Astrocyte (in vitro differentiated cells and primary cell): ENCODE results near the gene POLR3B. TPM values are rescaled to one million over a fixed set of nuclear protein-coding genes. Genes with fewer than 3 reads are reported as not detected.
A peak's percentile ranks its signal among the peaks of the same experiment; 100 is the strongest.

Experiments
- DNase-seq: peaks from one replicate; pipeline ENCODE4 v3.0.0-alpha.2; 2010; ENCODE audit warnings: low read depth
- FAIRE-seq: peaks from 2 replicates; lab custom pipeline; 2011; peaks lifted over from hg19 to GRCh38; lab: Jason Lieb, UNC
- H2AFZ ChIP-seq: 2 replicates; pipeline ENCODE4 v1.6.0; 2012; ENCODE audit warnings: low read depth, low read length, inconsistent platforms
- H3K27ac ChIP-seq: 2 replicates; pipeline ENCODE4 v1.5.1; 2011; ENCODE audit warnings: low read depth, low read length, inconsistent platforms
- H3K27me3 ChIP-seq: 2 replicates; pipeline ENCODE4 v1.6.0; 2011; ENCODE audit warnings: low read length, inconsistent platforms; ENCODE audit not compliant: insufficient read depth
- H3K36me3 ChIP-seq: 2 replicates; pipeline ENCODE4 v1.5.1; 2011; ENCODE audit warnings: low read length, inconsistent platforms; ENCODE audit not compliant: insufficient read depth
- H3K4me1 ChIP-seq: 2 replicates; pipeline ENCODE4 v1.5.1; 2011; ENCODE audit warnings: low read length, inconsistent platforms; ENCODE audit not compliant: insufficient read depth
- H3K4me2 ChIP-seq: 2 replicates; pipeline ENCODE4 v1.6.0; 2012; ENCODE audit warnings: low read length, inconsistent platforms
- H3K4me3 ChIP-seq: 2 replicates; pipeline ENCODE4 v1.5.1; 2011; ENCODE audit warnings: low read depth, mild to moderate bottlenecking, low read length, inconsistent platforms; ENCODE audit not compliant: insufficient read depth
- H3K79me2 ChIP-seq: 2 replicates; pipeline ENCODE4 v1.6.0; 2012; ENCODE audit warnings: mild to moderate bottlenecking, low read length, inconsistent platforms; ENCODE audit not compliant: insufficient read depth
- H3K9ac ChIP-seq: 2 replicates; pipeline ENCODE4 v1.6.0; 2012; ENCODE audit warnings: mild to moderate bottlenecking, low read length, inconsistent platforms
- H3K9me3 ChIP-seq: 2 replicates; pipeline ENCODE4 v1.5.1; 2012; ENCODE audit warnings: low read depth, mild to moderate bottlenecking, low read length, inconsistent platforms; ENCODE audit not compliant: insufficient read depth
- H4K20me1 ChIP-seq: 2 replicates; pipeline ENCODE4 v1.6.0; 2012; ENCODE audit warnings: low read length, inconsistent platforms; ENCODE audit not compliant: insufficient read depth
- H3K27ac Mint-ChIP-seq: one replicate; pipeline ENCODE4 v1.8.0; 2021; ENCODE audit warnings: mild to moderate bottlenecking, mixed read lengths; ENCODE audit not compliant: unreplicated experiment
- H3K27me3 Mint-ChIP-seq: one replicate; pipeline ENCODE4 v1.8.0; 2021; ENCODE audit warnings: low read depth, mixed read lengths; ENCODE audit not compliant: unreplicated experiment
- H3K36me3 Mint-ChIP-seq: one replicate; pipeline ENCODE4 v1.8.0; 2021; ENCODE audit warnings: low read depth, mixed read lengths; ENCODE audit not compliant: unreplicated experiment
- H3K4me1 Mint-ChIP-seq: one replicate; pipeline ENCODE4 v1.8.0; 2021; ENCODE audit warnings: low read depth, mixed read lengths; ENCODE audit not compliant: unreplicated experiment
- H3K4me3 Mint-ChIP-seq: one replicate; pipeline ENCODE4 v1.8.0; 2021; ENCODE audit warnings: mild to moderate bottlenecking, moderate library complexity, mixed read lengths; ENCODE audit not compliant: unreplicated experiment
- H3K9me3 Mint-ChIP-seq: one replicate; pipeline ENCODE4 v1.8.0; 2021; ENCODE audit warnings: mild to moderate bottlenecking, mixed read lengths; ENCODE audit not compliant: unreplicated experiment
- EZH2 ChIP-seq: IDR thresholded peaks from 2 replicates; pipeline ENCODE4 v1.6.1; 2012; ENCODE audit warnings: mild to moderate bottlenecking, low read length, inconsistent platforms; ENCODE audit not compliant: insufficient read depth
- total RNA-seq: library from RNA; stranded (reverse); gene quantifications from 2 replicates; pipeline ENCODE4 v1.2.1, GENCODE V29; 2021
- TF ChIP-seq, protein P1 (sequence below): IDR thresholded peaks from 2 replicates; pipeline ENCODE4 v1.5.1; 2011; ENCODE audit warnings: low read depth, mild to moderate bottlenecking, inconsistent platforms, low read length, moderate library complexity; ENCODE audit not compliant: insufficient read depth

Gene POLR3B
- total RNA-seq, 1 donor from 2014 or later: 10.9 TPM

DNA sequence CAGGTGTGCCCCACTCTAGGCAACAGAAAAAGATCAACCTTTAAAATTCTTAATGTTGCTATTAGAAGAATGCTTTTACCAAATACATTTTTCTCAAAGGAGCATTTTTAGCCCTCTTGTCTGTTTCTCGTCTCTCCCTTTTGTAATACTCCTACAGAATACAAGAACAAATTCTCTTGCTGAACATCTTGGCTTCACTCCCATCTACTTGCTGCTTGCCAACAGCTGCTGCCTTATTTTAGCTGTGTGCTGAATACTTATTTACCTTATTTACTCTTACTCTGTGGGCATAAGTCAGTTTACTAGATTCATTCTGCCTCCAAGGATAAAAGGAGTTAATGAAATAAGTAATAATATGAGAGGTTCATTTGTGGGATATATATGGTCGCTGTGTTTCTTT, 70.8 kb downstream of the POLR3B start:
- Histone ChIP-seq H3K4me1 (no peaks in the 10 kb centered on the region), H3K36me3 (no peaks in the 10 kb centered on the region), H3K79me2 (no peaks in the 10 kb centered on the region), H4K20me1 (peaks cover 7% of the 10 kb centered on the region), H3K9ac (no peak overlapping the region), H3K27me3 (no peaks in the 10 kb centered on the region), H3K4me2 (no peak overlapping the region), H2AFZ (no peak overlapping the region), H3K27ac (no peak overlapping the region), H3K9me3 (no peaks in the 10 kb centered on the region), H3K4me3 (no peak overlapping the region)
- Mint-ChIP-seq H3K4me3 (no peak overlapping the region), H3K27me3 (no peaks in the 10 kb centered on the region), H3K36me3 (peaks cover 8% of the 10 kb centered on the region), H3K9me3 (no peaks in the 10 kb centered on the region), H3K27ac (no peak overlapping the region), H3K4me1 (no peaks in the 10 kb centered on the region)
- DNase-seq: peak; percentile 54
- no peak for FAIRE-seq
- no peak for TF ChIP-seq EZH2
- TF ChIP-seq, protein P1, sequence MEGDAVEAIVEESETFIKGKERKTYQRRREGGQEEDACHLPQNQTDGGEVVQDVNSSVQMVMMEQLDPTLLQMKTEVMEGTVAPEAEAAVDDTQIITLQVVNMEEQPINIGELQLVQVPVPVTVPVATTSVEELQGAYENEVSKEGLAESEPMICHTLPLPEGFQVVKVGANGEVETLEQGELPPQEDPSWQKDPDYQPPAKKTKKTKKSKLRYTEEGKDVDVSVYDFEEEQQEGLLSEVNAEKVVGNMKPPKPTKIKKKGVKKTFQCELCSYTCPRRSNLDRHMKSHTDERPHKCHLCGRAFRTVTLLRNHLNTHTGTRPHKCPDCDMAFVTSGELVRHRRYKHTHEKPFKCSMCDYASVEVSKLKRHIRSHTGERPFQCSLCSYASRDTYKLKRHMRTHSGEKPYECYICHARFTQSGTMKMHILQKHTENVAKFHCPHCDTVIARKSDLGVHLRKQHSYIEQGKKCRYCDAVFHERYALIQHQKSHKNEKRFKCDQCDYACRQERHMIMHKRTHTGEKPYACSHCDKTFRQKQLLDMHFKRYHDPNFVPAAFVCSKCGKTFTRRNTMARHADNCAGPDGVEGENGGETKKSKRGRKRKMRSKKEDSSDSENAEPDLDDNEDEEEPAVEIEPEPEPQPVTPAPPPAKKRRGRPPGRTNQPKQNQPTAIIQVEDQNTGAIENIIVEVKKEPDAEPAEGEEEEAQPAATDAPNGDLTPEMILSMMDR: no peak

DNA sequence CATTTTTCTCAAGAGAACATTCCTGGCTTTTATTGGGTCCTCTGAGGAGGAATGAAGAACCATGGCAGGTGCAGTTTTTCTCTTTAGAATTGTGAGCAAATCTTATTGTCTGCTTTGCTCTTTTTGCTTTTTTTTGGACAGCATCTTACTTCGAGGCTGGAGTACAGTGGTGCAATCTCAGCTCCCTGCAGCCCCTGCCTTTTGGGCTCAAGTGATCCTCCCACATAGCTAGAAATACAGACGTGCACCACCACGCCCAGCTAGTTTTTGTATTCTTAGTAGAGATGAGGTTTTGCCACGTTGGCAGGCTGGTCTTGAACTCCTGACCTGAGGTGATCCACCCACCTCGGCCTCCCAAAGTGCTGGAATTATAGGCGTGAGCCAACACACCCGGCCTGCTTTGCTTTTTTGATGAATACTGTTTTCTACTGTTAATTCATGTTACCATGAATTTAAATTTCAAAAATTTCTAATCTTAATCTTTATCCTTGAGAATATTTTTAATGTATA, 71.5 kb downstream of the POLR3B start:
- H3K9me3 Mint-ChIP-seq: no peaks in the 10 kb centered on the region
- DNase-seq (no peak), FAIRE-seq (no peak)
- no peaks in the 10 kb centered on the region for H3K4me1 Mint-ChIP-seq
- peaks cover 9% of the 10 kb centered on the region for H3K36me3 Mint-ChIP-seq
- no peak overlapping the region for H3K4me3 Mint-ChIP-seq
- Histone ChIP-seq H2AFZ (no peak overlapping the region), H4K20me1 (peaks cover 7% of the 10 kb centered on the region), H3K79me2 (no peaks in the 10 kb centered on the region), H3K36me3 (no peaks in the 10 kb centered on the region), H3K27me3 (no peaks in the 10 kb centered on the region), H3K9me3 (no peaks in the 10 kb centered on the region), H3K4me1 (no peaks in the 10 kb centered on the region), H3K4me3 (no peak overlapping the region), H3K27ac (no peak overlapping the region), H3K4me2 (no peak overlapping the region), H3K9ac (no peak overlapping the region)
- no peak overlapping the region for H3K27ac Mint-ChIP-seq
- TF ChIP-seq, protein P1: no peak
- no peaks in the 10 kb centered on the region for H3K27me3 Mint-ChIP-seq

- Histone ChIP-seq H3K9me3 (no peaks in the 10 kb centered on the region), H4K20me1 (peaks cover 7% of the 10 kb centered on the region), H3K36me3 (peaks cover 5% of the 10 kb centered on the region), H3K4me3 (no peak overlapping the region), H2AFZ (no peak overlapping the region), H3K9ac (no peak overlapping the region), H3K79me2 (no peaks in the 10 kb centered on the region), H3K27me3 (no peaks in the 10 kb centered on the region), H3K4me1 (no peaks in the 10 kb centered on the region), H3K4me2 (no peak overlapping the region), H3K27ac (no peak overlapping the region)
- no peak for TF ChIP-seq EZH2
- TF ChIP-seq, protein P1: no peak
- no peaks in the 10 kb centered on the region for H3K4me1 Mint-ChIP-seq
- FAIRE-seq: no peak
- DNase-seq: no peak
- no peak overlapping the region for H3K27ac Mint-ChIP-seq
- no peaks in the 10 kb centered on the region for H3K9me3 Mint-ChIP-seq
- no peak overlapping the region for H3K4me3 Mint-ChIP-seq
- no peaks in the 10 kb centered on the region for H3K27me3 Mint-ChIP-seq
- peaks cover 12% of the 10 kb centered on the region for H3K36me3 Mint-ChIP-seq
These were observed 72.1 kb downstream of the POLR3B start for GRCh38 chr12:106429636-106430035.
